Putamen (tissue), 1 donor: ENCODE measurements around the gene TNKS1BP1.
"Not testable (repeated sequence)": the region's sequence is repeated elsewhere in the genome, so short reads cannot be mapped to it uniquely, and the experiment has no call there.

Experiments used
- DNase-seq: peaks from one replicate; pipeline ENCODE4 v3.0.0-alpha.2; 2016; ENCODE audit warnings: low spot score

TNKS1BP1 gene

GRCh38 chr11:57287884-57288283, 36.9 kb downstream of the TNKS1BP1 start:
- no peak for DNase-seq

DNA sequence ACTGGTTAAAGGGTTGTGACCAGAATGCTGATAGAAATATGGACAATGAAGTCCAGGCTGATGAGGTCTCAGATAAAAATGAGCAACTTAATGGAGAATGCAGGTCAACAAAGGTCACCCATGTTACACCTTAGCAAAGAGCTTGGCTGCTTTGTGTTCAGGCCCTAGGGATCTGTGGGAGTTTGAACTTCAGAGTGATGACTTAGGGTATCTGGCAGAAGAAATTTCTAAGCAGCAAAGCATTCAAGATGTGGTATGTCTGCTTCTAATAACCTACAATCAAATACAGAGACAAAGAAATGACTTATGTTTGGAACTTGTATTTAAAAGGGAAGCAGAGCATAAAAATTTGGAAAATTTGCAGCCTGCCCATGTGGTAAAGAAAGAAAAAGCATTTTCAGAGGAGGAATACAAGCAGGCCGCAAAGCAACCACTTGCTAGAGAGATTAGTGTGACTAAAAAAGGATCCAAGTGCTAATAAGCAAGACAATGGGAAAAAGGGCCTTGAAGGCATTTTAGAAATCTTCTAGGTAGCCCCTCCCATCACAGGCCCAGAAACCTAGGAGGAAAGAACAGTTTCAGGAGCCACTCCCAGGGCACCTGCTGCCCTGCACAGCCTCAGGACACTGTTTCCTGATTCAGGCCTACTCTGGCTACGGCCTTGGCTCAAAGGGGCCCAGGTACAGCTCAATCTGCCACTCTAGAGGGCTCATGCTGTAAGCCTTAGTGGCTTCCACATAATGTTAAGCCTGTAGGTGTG, 41.3 kb downstream of the TNKS1BP1 start:
- no peak for DNase-seq

DNA sequence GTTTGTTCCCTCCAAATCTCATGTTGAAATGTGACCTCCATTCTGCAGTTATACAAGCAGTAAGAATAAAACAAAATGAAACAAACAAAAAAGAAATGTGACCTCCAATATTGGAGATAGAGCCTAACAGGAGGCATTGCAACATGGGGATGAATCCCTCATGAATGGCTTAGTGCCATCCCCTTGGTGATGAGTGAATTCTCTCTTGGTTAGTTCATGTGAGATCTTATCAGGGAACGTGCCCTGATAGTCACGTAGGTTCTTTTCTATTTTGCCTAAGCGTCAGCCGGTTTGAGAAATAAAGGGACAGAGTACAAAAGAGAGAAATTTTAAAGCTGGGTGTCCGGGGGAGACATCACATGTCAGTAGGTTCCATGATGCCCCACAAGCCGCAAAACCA, 43.2 kb downstream of the TNKS1BP1 start:
- not testable (repeated sequence) for DNase-seq

GRCh38 chr11:57279116-57279515, 45.6 kb downstream of the TNKS1BP1 start:
- DNase-seq, result no peak

GRCh38 chr11:57278721-57279095, 46.0 kb downstream of the TNKS1BP1 start:
- no peak for DNase-seq

DNA sequence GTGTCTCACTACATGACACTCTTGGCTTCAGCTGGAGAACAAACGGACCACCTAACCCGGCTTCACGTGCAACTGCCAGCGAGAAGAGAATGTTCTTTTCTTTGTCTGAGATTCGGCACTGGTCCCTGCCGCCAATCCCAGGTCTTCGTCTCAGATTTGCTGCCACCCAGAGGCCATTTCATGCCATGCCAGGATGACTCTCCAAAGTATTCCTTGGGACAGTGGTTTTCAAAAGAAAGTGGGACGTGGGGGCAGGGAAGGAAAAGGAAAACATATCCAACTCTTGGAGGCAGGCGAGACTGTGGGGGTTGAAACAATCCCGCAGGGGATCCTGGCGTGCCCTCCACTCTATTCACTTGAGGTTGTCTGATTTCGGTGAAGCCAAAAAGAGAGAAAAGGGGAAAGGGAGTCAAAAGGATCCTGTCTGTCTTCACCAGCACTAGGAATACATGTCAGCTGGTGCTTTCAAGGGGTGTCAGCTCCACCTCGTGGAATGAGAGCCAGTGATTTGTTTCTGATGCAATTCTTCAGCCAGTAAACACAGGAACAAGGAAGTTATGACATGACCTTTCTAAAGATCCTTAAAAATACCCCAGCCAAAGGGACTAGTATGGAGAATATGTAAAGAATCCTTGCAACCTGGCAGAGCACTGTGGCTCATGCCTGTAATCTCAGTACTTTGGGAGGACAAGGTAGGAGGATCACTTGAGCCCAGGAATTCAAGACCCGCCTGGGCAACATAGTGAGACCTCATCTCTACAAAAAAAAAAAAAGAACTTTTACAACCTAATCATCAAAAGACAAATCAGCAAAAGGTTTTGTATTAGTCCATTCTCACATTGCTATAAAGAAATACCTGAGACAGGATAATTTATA, 46.7 kb downstream of the TNKS1BP1 start:
- peak; percentile 33 for DNase-seq

DNA sequence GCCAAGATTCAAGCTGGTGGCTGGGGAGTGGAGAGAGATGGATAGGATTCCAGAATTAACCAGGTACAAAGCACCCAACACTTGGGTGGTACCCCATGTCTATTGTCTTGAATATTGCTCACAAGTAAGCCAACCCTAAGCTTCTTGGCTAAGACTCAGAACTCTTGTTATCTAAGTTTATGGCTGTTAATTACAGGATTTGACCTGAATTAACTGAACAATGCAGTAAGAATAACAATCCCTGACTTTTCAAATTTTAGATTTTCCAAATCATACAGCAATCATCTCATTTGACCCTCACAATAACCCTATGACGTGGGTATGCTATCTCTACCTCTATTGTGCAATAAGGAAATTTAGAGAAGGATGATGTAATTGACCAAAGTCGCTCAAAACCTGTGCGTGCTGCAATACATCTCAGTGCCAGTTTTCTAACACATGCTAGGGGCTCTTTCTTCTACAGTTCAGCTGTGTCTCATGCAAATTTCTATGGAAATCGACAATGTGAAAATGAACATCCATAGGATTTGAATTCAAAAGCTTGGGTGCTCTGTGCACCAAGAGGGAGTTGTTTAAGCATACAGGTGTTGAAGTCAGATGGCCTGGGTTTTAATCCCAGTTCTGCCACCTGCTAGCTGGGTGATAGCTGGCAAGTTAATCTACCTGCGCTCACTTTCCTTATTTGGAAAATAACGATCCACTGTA, 47.6 kb downstream of the TNKS1BP1 start:
- no peak for DNase-seq

- no peak for DNase-seq
Observed at GRCh38 chr11:57276169-57276970, 48.4 kb downstream of the TNKS1BP1 start.

DNA sequence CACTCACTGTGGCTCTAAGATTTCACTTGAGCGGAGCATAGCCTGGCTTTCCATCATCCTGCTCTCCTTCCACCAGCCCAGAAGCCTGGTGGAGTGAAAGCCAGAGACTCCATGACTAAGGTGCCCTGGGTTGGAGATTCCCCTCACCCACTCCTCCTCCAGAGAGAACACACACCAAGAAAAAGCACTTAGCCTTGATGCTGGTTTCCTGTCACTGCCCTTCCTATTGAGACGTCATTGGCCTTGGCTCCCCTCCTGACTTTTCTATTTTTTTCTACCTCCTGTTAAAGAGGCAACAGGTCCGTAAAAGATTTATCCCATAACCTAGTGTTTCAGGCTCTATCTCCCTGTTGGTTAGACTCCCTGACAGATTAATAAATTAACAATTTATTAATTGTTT, 49.2 kb downstream of the TNKS1BP1 start:
- no peak for DNase-seq

- no peak for DNase-seq
Observed at GRCh38 chr11:57274904-57275498, 49.8 kb downstream of the TNKS1BP1 start.

- DNase-seq, result no peak
Observed at GRCh38 chr11:57273448-57274058, 51.2 kb downstream of the TNKS1BP1 start.

DNA sequence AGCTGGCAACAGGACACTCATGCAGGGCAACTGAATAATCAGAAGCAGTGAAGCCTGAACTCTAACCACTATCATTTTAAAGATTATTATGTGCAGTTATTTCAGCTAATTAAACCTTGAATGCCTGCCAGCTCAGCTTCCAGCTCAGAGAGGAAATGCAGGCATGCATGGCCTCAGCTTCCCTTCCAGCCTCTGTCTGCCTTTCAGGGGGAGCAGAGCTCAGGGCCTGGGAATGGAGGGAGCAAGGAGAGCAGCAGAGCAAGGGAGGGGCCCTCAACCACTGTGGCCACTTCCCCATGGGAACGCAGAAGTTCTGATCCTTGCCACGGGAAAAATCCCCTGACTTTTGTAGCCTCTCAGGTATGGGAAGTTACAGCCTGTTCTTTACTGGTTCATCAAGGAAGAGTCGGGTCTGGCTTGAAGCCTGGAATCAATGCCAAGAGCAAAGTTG, 55.2 kb downstream of the TNKS1BP1 start:
- no peak for DNase-seq

- no peak for DNase-seq
Observed at GRCh38 chr11:57266157-57266556, 58.6 kb downstream of the TNKS1BP1 start.

DNA sequence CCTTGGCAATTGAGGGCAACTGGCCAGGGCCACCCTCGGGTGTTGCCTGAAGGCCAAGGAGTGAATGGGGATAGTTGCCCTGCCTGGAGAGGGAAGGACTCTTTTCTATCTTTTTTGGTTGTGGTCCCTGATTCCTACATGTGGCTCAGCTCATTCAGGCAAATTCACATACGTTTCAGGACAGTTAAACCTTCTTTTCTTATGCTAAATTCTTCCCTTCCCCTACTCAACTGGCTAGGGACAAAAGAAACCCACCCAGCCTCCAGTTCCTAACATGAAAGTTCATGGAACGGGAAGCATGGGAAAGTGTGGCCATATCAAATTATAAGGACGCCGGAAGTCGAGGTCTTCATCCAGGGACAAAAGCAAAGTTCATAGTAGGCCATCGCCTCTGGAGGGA, 61.4 kb downstream of the TNKS1BP1 start:
- DNase-seq, result no peak

DNA sequence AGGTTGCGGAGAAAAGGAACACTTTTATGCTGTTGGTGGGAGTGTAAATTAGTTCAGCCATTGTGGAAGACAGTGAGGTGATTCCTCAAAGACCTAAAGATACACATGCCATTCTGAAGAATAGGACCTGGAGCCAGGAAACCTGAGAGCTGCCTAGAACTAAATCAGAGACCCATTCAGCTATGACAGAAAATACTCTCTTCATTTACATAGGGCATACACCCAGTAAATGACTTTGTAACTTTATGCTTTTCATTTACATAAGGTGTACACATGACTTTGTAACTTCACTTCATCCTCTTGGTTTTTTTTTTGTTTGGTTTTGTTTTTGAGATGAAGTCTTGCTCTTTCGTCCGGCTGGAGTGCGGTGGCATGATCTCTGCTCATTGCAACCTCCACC, 62.6 kb downstream of the TNKS1BP1 start:
- DNase-seq, result no peak

DNA sequence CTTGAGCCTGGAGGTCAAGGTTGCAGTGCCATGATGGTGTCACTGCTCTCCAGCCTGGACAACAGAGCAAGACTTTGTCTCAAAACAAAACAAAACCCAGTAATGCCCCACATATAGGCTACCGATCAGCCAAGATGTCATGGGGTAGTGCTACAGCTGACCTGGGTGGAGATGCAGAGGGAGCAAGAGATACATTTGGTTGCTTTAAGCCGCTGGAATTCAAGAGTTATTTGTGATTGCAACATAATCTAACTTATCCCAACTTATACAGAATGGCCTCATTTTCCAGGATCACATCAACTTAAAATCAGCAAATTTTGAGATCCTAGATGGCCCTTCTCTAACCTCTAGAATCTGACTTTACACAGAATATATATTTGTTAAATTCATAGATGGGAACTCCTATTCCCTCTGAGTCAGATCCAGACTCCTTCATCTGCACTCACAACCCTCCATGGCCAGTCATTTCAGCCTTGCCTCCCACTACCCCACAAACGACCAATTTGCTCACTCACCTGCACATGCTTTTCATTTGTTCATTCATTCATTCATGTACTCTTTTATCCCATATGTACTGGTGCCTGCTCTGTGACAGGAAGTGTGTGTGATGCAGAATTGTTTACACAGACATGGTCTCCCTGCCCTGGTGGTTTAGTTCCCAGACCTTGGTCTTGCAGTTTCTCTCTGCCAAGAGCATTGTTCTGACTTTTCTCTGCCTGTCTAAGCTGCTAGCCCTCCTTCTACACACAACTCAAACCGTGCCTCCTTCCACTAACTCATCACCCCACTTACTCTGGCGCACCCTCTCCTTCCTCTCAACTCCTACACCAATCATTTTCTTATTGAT, 63.6 kb downstream of the TNKS1BP1 start:
- no peak for DNase-seq

DNA sequence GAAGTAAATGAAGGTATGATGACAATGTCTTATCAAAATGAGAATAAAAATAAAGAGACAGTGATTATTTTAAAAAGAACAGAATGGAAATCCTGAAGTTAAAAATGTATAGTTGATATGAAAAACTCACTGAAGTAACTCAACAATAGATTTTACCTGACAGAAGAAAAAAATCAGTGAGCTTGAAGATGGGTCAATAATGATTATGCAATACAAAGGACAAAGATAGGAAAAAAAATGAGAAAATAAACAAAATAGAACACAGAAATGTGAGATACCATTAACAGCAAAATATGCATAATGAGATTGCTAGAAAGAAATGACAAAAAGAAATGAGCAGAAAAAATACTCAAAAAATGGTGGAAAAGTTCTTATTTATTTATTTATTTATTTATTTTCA, 68.6 kb downstream of the TNKS1BP1 start:
- DNase-seq, result no peak

DNA sequence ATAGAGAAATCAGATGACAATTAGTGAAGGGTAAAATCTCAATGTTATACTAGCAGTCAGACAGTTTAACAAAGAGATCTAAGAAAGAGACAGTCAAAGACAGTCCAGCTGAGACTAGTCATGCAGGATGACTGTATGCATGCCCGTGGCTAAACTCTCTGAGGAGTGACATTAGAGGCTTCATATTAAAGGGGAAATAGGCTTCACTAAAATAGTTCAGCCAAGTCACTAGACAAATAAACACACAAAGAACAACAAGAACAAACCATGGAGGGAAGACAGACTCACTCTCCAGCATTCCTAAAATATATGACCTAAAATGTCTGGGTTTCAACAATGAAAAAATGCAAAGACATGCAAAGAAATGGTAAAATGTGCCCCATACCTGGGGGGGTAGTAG, 69.1 kb downstream of the TNKS1BP1 start:
- no peak for DNase-seq

GRCh38 chr11:57254631-57255030, 70.1 kb downstream of the TNKS1BP1 start:
- no peak for DNase-seq

DNA sequence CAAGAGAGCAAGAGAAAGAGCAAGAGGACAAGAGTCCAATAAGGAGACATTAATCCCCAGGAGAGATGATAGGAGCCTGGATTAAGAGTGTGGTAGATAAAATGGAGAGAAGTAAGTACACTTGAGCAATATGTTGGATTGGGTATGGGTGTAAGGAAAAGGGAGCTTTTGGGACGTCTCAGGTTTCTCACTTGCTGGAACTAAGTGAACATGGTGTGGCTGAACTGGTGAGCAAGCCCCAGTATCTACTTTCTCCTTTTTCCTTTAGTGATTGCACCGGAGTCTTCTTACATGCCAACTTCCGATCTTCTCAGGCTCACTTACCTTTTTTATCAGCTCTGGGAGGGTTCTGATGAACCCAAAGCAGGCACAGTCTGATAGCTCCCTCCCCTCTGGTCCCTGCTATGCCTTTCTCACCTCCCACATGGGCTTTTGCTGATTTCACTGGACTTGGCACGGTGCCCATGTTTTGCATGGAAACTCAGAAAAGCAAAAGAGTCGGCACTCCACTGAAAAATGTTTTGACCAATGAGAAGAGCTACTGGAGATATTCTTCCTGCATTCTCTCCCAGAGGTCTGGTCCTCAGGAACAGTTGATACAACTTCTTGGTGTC, 73.2 kb downstream of the TNKS1BP1 start:
- DNase-seq, result no peak
